ENCODE measurements around the gene MYOZ3. TPM values are rescaled to one million over a fixed set of nuclear protein-coding genes. Genes with fewer than 3 reads are reported as not detected.

MYOZ3 gene
- total RNA-seq, 4 donors from 2014 or later = 4.8 to 12.6 (median 11.3) TPM

DNA sequence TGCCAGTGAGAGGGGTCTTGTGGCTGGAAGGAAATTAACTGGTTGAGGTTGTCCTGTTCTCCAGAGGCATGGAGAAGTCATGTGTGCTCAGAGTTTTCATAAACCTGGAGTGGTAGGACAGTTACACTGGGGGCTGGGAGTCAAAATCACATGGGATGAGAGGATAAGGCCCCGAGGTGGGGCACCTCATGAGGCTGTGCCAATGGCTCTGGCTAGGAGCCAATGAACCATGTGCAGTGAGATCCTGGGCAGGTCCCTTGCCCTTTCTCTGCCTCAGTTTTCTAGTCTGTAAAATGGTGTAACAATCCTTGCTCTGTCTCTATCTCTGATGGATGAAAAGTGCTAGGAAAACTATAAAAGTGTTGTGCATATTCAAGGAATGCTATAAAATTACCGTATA is 27.6 kb upstream of the MYOZ3 start:
- H3K9me3 ChIP-seq = no peaks in the 10 kb centered on the region
- ATAC-seq (no peak), DNase-seq (no peak)
- no peaks in the 10 kb centered on the region for H3K27me3 ChIP-seq
- TF ChIP-seq, protein P1, sequence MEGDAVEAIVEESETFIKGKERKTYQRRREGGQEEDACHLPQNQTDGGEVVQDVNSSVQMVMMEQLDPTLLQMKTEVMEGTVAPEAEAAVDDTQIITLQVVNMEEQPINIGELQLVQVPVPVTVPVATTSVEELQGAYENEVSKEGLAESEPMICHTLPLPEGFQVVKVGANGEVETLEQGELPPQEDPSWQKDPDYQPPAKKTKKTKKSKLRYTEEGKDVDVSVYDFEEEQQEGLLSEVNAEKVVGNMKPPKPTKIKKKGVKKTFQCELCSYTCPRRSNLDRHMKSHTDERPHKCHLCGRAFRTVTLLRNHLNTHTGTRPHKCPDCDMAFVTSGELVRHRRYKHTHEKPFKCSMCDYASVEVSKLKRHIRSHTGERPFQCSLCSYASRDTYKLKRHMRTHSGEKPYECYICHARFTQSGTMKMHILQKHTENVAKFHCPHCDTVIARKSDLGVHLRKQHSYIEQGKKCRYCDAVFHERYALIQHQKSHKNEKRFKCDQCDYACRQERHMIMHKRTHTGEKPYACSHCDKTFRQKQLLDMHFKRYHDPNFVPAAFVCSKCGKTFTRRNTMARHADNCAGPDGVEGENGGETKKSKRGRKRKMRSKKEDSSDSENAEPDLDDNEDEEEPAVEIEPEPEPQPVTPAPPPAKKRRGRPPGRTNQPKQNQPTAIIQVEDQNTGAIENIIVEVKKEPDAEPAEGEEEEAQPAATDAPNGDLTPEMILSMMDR (IDR thresholded peaks at IDR 0.05 in 4 of 5, conservative IDR thresholded peaks at IDR 0.05 in 1 of 5) = no peak
- TF ChIP-seq POLR2A (IDR thresholded peaks at IDR 0.05) = no peak
- peak overlapping the region; percentile 96 to 100 (median 100) for H3K27ac ChIP-seq
- H3K4me3 ChIP-seq = no peak overlapping the region
- H3K4me1 ChIP-seq = peaks cover 82 to 94% of the 10 kb centered on the region in 2 donors
- intact Hi-C loops (cut with DNase I; ENCODE audit: low total_unique reads) (loop anchor here (10.0 kb wide), 1 partner anchor 829 kb away; no protein-coding TSS in a partner anchor), in situ Hi-C loops (cut with MboI; ENCODE audit: low sequenced_read_pairs in 4 of 4) (no loop called here)
- H3K36me3 ChIP-seq = no peaks in the 10 kb centered on the region

DNA sequence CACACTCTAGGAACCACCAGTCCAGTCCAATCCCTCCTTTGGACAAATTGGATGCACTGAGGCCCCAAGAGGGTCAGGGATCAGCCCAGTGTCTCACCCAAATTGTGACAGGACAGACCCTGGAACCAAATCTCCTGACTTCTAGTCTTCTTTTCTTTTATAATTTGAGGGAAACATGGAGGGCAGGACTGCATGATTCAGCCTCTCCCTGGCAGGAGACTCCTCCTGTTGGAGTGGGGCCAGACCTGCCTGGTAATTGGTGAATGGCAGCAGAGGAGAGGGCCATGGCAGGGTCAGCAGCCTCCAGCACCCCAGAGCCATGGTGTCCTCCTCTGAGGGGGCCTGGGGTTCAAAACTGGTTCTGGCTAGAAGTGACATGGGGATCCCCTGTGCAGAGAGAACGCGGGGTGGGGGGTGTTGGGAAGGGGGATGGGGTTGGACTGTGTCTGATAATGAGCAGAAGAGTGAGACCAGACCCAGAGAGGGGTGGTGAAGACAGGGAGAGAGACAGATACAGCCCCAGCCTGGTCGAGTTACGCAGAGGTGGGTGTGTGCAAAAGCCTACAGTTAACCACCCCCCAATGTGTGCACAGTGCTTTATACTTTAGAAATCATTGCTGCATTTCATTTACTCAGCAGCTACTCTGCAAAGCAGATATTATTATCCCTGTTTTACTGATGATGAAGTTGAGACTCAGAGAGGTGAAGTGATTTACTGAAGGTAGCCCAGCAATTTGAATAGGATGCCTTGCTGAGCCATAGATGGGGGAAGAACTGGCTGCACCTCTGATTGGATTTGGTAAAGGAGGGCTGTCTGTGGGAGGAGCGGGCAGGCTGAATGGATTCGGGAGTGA is 24.4 kb upstream of the MYOZ3 start:
- peak in 1 of 2 donors; percentile 76 for DNase-seq
- Histone ChIP-seq H3K4me1 (peaks cover 82 to 94% of the 10 kb centered on the region in 2 donors), H3K27me3 (no peaks in the 10 kb centered on the region), H3K4me3 (no peak overlapping the region), H3K36me3 (no peaks in the 10 kb centered on the region), H3K9me3 (no peaks in the 10 kb centered on the region), H3K27ac (peak overlapping the region; percentile 96 to 100 (median 100))
- TF ChIP-seq, protein P1 (IDR thresholded peaks at IDR 0.05 in 4 of 5, conservative IDR thresholded peaks at IDR 0.05 in 1 of 5) = no peak
- TF ChIP-seq POLR2A (IDR thresholded peaks at IDR 0.05) = no peak
- no peak for ATAC-seq
- in situ Hi-C loops (cut with MboI; ENCODE audit: low sequenced_read_pairs in 4 of 4) (no loop called here), intact Hi-C loops (cut with DNase I; ENCODE audit: low total_unique reads) (loop anchor here (10.0 kb wide), 1 partner anchor 832 kb away; no protein-coding TSS in a partner anchor)

DNA sequence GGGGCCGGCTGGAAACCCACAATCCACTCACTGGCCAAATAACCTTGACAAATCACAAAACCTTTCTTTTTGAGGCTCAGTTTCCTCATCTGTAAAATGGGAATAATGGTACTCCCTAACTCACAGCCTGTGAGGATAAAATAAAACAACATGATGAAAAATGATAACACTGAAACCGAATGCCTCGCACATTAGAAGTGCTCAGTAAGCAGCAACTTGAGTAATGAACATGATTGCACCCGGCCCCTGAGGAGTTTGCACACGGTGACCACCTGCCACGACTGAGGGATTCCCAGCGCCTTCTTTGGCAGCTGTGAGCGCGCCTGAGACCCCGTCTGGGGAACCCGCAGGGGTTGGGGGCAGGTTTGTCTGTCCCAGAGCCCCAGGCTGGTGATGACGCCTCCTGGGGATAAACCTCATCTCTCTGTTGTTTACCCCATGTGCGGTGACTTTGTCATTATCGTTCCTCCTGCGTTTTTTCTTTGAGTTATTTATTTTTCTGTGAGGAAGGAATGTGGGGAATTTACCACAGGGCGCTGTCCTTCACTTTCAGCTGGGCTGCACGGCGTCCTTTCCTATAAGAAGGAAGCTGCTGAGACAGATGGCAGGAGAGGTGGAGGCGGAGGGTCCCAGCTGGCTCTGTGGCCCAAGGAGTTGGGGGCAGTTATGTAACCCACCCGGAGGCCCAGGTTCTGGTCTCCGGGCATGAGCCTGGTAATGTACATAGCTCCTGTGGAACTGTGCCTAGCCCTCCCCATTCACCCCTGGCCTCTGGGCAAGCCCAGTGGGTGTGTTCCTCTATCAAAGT is 23.6 kb upstream of the MYOZ3 start:
- intact Hi-C loops (cut with DNase I; ENCODE audit: low total_unique reads) (loop anchor here (10.0 kb wide), 1 partner anchor 833 kb away; no protein-coding TSS in a partner anchor), in situ Hi-C loops (cut with MboI; ENCODE audit: low sequenced_read_pairs in 4 of 4) (no loop called here)
- no peak for DNase-seq
- TF ChIP-seq, protein P1 (IDR thresholded peaks at IDR 0.05 in 4 of 5, conservative IDR thresholded peaks at IDR 0.05 in 1 of 5) = no peak
- no peak for TF ChIP-seq POLR2A (IDR thresholded peaks at IDR 0.05)
- Histone ChIP-seq H3K27me3 (no peaks in the 10 kb centered on the region), H3K36me3 (no peaks in the 10 kb centered on the region), H3K4me1 (peaks cover 82 to 94% of the 10 kb centered on the region in 2 donors), H3K4me3 (no peak overlapping the region), H3K9me3 (no peaks in the 10 kb centered on the region), H3K27ac (peak overlapping the region; percentile 96 to 100 (median 100))
- peak in 1 of 2 donors; percentile 9 for ATAC-seq

DNA sequence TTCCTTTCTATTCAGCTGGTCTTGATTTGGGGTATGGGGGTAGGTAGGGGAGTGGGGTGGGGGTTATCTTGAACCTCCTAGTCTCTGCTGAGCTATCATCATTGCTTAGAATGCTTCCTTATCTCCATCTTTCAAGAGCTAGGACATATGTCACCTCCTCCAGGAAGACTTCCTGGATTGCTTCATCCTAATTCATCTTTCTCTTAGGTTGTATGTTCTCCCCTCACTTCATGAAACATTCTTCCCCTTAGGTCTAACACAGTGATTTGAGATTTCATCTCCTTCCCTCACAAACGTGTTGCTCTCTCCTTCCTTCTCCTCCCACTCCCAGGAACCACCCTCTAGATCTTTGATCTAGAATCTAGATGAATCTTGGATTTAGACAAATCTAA is 23.0 kb upstream of the MYOZ3 start:
- Histone ChIP-seq H3K27ac (peak overlapping the region; percentile 96 to 100 (median 100)), H3K27me3 (no peaks in the 10 kb centered on the region), H3K9me3 (no peaks in the 10 kb centered on the region), H3K36me3 (no peaks in the 10 kb centered on the region), H3K4me3 (no peak overlapping the region), H3K4me1 (peaks cover 83 to 95% of the 10 kb centered on the region in 2 donors)
- DNase-seq (no peak), ATAC-seq (no peak)
- intact Hi-C loops (cut with DNase I; ENCODE audit: low total_unique reads) (loop anchor here (10.0 kb wide), 1 partner anchor 833 kb away; no protein-coding TSS in a partner anchor), in situ Hi-C loops (cut with MboI; ENCODE audit: low sequenced_read_pairs in 4 of 4) (no loop called here)
- TF ChIP-seq, protein P1 (IDR thresholded peaks at IDR 0.05 in 4 of 5, conservative IDR thresholded peaks at IDR 0.05 in 1 of 5) = no peak
- no peak for TF ChIP-seq POLR2A (IDR thresholded peaks at IDR 0.05)
